Measurements from ENCODE around the gene ZP1. TPM values are rescaled to one million over a fixed set of nuclear protein-coding genes. Genes with fewer than 3 reads are reported as not detected.
A peak's percentile ranks its signal among the peaks of the same experiment; 100 is the strongest.

Gene ZP1
- total RNA-seq, 2 experiments from 2014 or later = not detected

DNA sequence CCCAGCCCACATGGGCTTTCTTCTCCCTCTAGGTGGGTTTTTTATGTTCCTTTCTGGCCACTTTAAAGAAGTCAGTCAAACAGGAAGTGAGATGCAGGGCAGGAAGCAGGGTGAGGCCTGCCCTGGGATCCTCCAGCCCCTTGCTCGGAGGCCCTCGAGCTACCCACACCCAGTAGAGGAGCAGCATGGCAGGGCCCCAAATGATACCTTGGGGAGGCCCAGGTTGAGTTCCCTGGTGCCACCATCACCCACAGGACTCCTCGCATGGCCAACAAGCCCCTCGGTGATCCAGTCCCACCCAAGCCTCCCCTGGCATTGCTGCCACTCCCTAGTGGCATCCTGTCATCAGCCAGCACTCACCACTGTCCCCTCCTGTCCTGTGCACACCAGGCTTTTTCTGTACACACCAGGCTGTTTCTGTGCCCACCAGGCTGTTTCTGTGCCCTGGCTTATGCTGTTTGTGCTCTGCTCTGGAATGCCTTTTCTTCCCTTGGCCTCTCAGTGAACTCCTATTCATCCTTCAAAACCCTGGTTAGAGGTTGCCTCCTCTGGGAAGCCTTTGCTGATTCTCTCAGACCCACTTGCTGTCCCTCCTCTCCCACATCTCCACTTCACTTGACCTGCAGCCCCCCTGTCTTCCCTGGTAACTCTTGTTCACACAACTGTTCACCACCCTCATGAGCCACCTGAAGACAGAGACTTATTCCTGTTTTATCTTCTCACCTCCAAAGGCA, 8.4 kb upstream of the ZP1 start:
- H3K4me3 Mint-ChIP-seq = no peak overlapping the region
- CTCF ChIA-PET = no interaction called here
- no peak for DNase-seq
- H3K4me1 Mint-ChIP-seq = peaks cover 37% of the 10 kb centered on the region
- H3K27me3 Mint-ChIP-seq = peaks cover 5% of the 10 kb centered on the region
- H3K27ac Mint-ChIP-seq = peak overlapping the region; percentile 79
- H3K36me3 Mint-ChIP-seq = no peaks in the 10 kb centered on the region
- peak; percentile 68 for ATAC-seq
- no peaks in the 10 kb centered on the region for H3K9me3 Mint-ChIP-seq (ENCODE audit: low read depth)

- H3K27ac Mint-ChIP-seq = peak overlapping the region; percentile 5
- peaks cover 5% of the 10 kb centered on the region for H3K27me3 Mint-ChIP-seq
- no peak overlapping the region for H3K4me3 Mint-ChIP-seq
- peaks cover 45% of the 10 kb centered on the region for H3K4me1 Mint-ChIP-seq
- no peak for DNase-seq
- H3K9me3 Mint-ChIP-seq (ENCODE audit: low read depth) = no peaks in the 10 kb centered on the region
- no peaks in the 10 kb centered on the region for H3K36me3 Mint-ChIP-seq
- CTCF ChIA-PET = interaction anchor here (1.3 to 1.7 kb wide), 2 partner anchors 10 to 28 kb away, joined by 4 to 9 read pairs; no protein-coding TSS in a partner anchor
- no peak for ATAC-seq
These were observed 7.6 kb upstream of the ZP1 start for GRCh38 chr11:60859616-60860250.

- peaks cover 2% of the 10 kb centered on the region for H3K27me3 Mint-ChIP-seq
- CTCF ChIA-PET = interaction anchor here (1.3 to 1.7 kb wide), 3 partner anchors 8 to 27 kb away, joined by 4 to 9 read pairs (median 7); no protein-coding TSS in a partner anchor
- no peak for ATAC-seq
- DNase-seq = no peak
- H3K27ac Mint-ChIP-seq = no peak overlapping the region
- no peak overlapping the region for H3K4me3 Mint-ChIP-seq
- no peaks in the 10 kb centered on the region for H3K9me3 Mint-ChIP-seq (ENCODE audit: low read depth)
- peaks cover 49% of the 10 kb centered on the region for H3K4me1 Mint-ChIP-seq
- H3K36me3 Mint-ChIP-seq = no peaks in the 10 kb centered on the region
These were observed 6.4 kb upstream of the ZP1 start for GRCh38 chr11:60860943-60861342.

DNA sequence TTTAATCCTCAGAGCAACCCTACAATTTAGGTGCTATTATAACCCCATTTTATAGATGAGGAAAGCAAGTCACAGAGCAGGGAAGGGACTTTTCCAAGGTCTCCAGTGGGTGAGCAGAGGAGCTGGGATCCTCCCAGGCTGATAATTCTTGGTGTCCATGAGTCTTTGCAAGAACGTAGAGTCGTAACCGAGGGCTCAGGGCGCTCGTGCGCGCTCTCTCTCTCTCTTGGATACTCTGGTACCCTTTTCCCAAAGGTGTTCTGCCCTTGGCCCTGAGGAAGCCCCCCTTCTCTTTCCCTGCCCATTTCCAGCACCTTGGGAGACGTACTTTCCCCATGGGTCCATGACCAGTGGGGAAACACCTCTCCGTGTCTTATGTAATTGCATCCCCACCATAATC, 5.2 kb upstream of the ZP1 start:
- no peaks in the 10 kb centered on the region for H3K27me3 Mint-ChIP-seq
- H3K27ac Mint-ChIP-seq = no peak overlapping the region
- H3K36me3 Mint-ChIP-seq = no peaks in the 10 kb centered on the region
- DNase-seq (no peak), ATAC-seq (no peak)
- CTCF ChIA-PET = interaction anchor here (1.0 kb wide), 1 partner anchor 9 kb away, joined by 4 read pairs; no protein-coding TSS in a partner anchor
- no peaks in the 10 kb centered on the region for H3K9me3 Mint-ChIP-seq (ENCODE audit: low read depth)
- H3K4me1 Mint-ChIP-seq = peaks cover 54% of the 10 kb centered on the region
- no peak overlapping the region for H3K4me3 Mint-ChIP-seq

GRCh38 chr11:60863550-60864521, 3.5 kb upstream of the ZP1 start:
- no peaks in the 10 kb centered on the region for H3K36me3 Mint-ChIP-seq
- ATAC-seq (no peak), DNase-seq (no peak)
- H3K27ac Mint-ChIP-seq = peak overlapping the region; percentile 9
- H3K27me3 Mint-ChIP-seq = no peaks in the 10 kb centered on the region
- CTCF ChIA-PET = interaction anchor here (1.2 to 3.4 kb wide), 5 partner anchors 8 to 31 kb away, joined by 3 to 13 read pairs (median 3); partner anchors contain the start of gene PTGDR2
- no peak overlapping the region for H3K4me3 Mint-ChIP-seq
- peaks cover 52% of the 10 kb centered on the region for H3K4me1 Mint-ChIP-seq
- H3K9me3 Mint-ChIP-seq (ENCODE audit: low read depth) = no peaks in the 10 kb centered on the region

DNA sequence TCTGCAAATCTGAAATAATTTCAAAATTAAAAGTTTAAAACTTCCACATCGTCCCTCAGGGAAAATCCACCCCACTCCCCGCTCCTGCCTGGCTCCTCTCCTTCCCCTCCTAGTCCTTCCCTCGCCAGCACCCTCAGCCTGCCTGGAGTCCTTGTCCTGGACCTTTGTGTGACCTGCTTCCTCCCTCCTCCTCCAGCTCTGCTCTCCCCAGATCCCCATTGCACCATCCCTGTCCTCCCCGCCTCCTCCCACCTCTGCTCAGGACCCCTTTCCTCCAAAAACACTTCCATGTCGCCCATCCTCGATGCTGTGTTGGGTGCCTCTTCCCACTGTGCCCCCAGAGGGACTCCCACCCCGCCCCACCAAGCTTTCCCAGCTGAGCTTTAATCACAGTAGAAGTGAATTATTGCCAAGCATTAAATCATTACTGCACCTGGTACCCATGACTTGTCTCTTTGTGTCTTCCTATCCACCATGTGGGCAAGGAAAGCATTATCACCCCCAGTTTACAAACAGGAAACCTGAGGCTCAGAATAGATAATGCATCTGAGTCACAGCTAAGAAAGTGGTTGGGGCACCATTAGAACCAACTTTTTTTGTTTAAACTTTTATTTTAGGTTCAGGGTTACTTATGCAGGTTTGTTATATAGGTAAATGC, 2.4 kb upstream of the ZP1 start:
- DNase-seq (no peak), ATAC-seq (peak; percentile 47)
- Mint-ChIP-seq H3K36me3 (no peaks in the 10 kb centered on the region), H3K27me3 (no peaks in the 10 kb centered on the region), H3K27ac (peak overlapping the region; percentile 69), H3K9me3 (ENCODE audit: low read depth) (no peaks in the 10 kb centered on the region), H3K4me1 (peaks cover 55% of the 10 kb centered on the region), H3K4me3 (no peak overlapping the region)
- CTCF ChIA-PET = interaction anchor here (0.9 to 3.4 kb wide), 5 partner anchors 9 to 37 kb away, joined by 3 to 13 read pairs (median 3); partner anchors contain the start of gene PTGDR2

GRCh38 chr11:60867871-60868681, 734 bp downstream of the ZP1 start:
- no peaks in the 10 kb centered on the region for H3K36me3 Mint-ChIP-seq
- CTCF ChIA-PET = interaction anchor here (0.6 to 8.0 kb wide), 10 partner anchors 10 to 1596 kb away, joined by 3 to 67 read pairs (median 6); partner anchors contain the start of gene PRPF19
- H3K4me1 Mint-ChIP-seq = peaks cover 85% of the 10 kb centered on the region
- ATAC-seq (peak; percentile 26), DNase-seq (peak; percentile 70)
- H3K27ac Mint-ChIP-seq = peak overlapping the region; percentile 82
- H3K27me3 Mint-ChIP-seq = no peaks in the 10 kb centered on the region
- H3K9me3 Mint-ChIP-seq (ENCODE audit: low read depth) = no peaks in the 10 kb centered on the region
- peak overlapping the region; percentile 20 for H3K4me3 Mint-ChIP-seq

GRCh38 chr11:60868682-60869450, 1.5 kb downstream of the ZP1 start:
- Mint-ChIP-seq H3K36me3 (no peaks in the 10 kb centered on the region), H3K27ac (peak overlapping the region; percentile 82), H3K27me3 (no peaks in the 10 kb centered on the region), H3K4me1 (peaks cover 91% of the 10 kb centered on the region), H3K9me3 (ENCODE audit: low read depth) (no peaks in the 10 kb centered on the region), H3K4me3 (peak overlapping the region; percentile 20)
- peak; percentile 48 for ATAC-seq
- peak; percentile 70 for DNase-seq
- CTCF ChIA-PET = interaction anchor here (1.0 to 8.0 kb wide), 9 partner anchors 9 to 38 kb away, joined by 3 to 67 read pairs (median 5); partner anchors contain the start of gene PRPF19

DNA sequence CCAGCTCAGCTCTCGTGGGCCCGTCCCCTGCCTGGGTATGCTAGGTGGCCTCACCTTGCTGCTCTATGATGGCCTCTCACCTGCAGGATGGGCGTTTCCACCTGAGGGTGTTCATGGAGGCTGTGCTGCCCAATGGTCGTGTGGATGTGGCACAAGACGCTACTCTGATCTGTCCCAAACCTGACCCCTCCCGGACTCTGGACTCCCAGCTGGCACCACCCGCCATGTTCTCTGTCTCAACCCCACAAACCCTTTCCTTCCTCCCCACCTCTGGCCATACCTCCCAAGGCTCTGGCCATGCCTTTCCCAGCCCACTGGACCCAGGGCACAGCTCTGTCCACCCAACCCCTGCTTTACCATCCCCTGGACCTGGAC, 2.1 kb downstream of the ZP1 start:
- ATAC-seq (no peak), DNase-seq (no peak)
- Mint-ChIP-seq H3K36me3 (no peaks in the 10 kb centered on the region), H3K4me3 (no peak overlapping the region), H3K27ac (peak overlapping the region; percentile 80), H3K9me3 (ENCODE audit: low read depth) (no peaks in the 10 kb centered on the region), H3K4me1 (peaks cover 90% of the 10 kb centered on the region), H3K27me3 (no peaks in the 10 kb centered on the region)
- CTCF ChIA-PET = interaction anchor here (1.0 to 8.0 kb wide), 8 partner anchors 9 to 38 kb away, joined by 4 to 67 read pairs (median 8); no protein-coding TSS in a partner anchor

DNA sequence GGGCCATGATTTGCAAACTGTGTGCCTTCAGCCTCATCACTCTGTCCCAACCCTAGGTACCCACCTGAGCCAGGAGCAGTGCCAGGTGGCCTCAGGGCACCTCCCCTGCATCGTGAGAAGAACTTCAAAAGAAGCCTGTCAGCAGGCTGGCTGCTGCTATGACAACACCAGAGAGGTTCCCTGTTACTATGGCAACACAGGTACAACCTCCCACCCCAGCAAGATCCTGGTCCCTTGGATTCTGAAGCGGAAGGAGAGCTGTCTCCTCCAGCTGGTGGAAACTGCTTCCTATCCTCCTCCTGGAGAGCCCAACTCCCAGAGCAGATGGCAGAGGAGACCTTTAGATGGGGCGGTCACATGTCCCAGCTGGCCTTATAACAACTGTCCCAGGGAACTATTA, 2.9 kb downstream of the ZP1 start:
- Mint-ChIP-seq H3K4me3 (no peak overlapping the region), H3K9me3 (ENCODE audit: low read depth) (no peaks in the 10 kb centered on the region), H3K36me3 (no peaks in the 10 kb centered on the region), H3K27me3 (no peaks in the 10 kb centered on the region), H3K27ac (peak overlapping the region; percentile 80), H3K4me1 (peaks cover 83% of the 10 kb centered on the region)
- no peak for DNase-seq
- no peak for ATAC-seq
- CTCF ChIA-PET = interaction anchor here (1.4 to 8.0 kb wide), 8 partner anchors 9 to 45 kb away, joined by 3 to 67 read pairs (median 9); no protein-coding TSS in a partner anchor

DNA sequence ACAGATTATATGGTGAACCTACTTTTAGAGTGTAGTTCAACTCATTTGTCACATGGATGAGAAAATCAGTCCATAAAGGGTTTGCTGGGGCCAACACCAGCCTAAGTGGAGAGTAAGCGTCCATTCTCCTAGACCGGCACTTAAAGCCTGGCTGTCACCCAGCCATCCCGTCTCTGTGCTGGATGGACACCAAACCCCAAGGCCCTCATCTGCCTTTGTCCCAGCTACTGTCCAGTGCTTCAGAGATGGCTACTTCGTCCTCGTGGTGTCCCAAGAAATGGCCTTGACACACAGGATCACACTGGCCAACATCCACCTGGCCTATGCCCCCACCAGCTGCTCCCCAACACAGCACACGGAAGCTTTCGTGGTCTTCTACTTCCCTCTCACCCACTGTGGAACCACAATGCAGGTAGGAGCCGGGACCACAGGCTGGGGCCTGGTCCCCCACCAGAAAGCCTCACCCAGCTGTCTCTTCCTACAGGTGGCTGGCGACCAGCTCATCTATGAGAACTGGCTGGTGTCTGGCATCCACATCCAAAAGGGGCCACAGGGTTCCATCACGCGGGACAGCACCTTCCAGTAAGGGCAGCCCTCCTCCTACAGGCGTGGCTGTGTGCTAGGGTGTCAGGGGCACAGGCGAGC, 3.5 kb downstream of the ZP1 start:
- peaks cover 79% of the 10 kb centered on the region for H3K4me1 Mint-ChIP-seq
- no peaks in the 10 kb centered on the region for H3K9me3 Mint-ChIP-seq (ENCODE audit: low read depth)
- CTCF ChIA-PET = interaction anchor here (0.9 to 8.0 kb wide), 13 partner anchors 8 to 242 kb away, joined by 3 to 67 read pairs (median 6); partner anchors contain the start of genes PRPF19 and PTGDR2
- peak; percentile 32 for ATAC-seq
- H3K36me3 Mint-ChIP-seq = no peaks in the 10 kb centered on the region
- peak overlapping the region; percentile 12 for H3K4me3 Mint-ChIP-seq
- peak overlapping the region; percentile 80 for H3K27ac Mint-ChIP-seq
- DNase-seq = peak; percentile 49
- H3K27me3 Mint-ChIP-seq = no peaks in the 10 kb centered on the region
